HG02798 (cell line): Measurements from ENCODE around the gene BCAS3.
"Not testable (repeated sequence)": the region's sequence is repeated elsewhere in the genome, so short reads cannot be mapped to it uniquely, and the experiment has no call there.

Experiments used
- ATAC-seq: cut with Tn5 transposase; IDR thresholded peaks from one replicate; pipeline ENCODE4 v1.9.1; 2021; ENCODE audit warnings: mild to moderate bottlenecking; ENCODE audit not compliant: unreplicated experiment, poor library complexity

The BCAS3 gene

DNA sequence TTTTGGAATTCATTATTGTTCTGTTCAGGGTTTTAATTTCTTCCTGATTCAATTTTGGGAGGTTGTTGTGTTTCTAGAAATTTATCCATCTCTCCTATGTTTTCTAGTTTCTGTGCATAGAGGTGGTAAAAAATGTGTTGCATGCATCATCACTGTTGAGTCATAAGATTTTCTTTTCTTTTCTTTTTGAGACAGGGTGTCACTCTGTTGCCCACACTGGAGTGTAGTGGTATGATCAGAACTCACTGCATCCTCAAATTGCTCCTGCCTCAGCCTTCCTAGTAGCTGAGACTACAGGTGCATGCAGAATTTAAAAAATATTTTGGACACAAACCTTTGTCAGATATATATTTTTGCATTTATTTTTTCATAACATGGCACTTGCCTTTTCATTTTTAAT is 184.8 kb downstream of the BCAS3 start:
- ATAC-seq = no peak

DNA sequence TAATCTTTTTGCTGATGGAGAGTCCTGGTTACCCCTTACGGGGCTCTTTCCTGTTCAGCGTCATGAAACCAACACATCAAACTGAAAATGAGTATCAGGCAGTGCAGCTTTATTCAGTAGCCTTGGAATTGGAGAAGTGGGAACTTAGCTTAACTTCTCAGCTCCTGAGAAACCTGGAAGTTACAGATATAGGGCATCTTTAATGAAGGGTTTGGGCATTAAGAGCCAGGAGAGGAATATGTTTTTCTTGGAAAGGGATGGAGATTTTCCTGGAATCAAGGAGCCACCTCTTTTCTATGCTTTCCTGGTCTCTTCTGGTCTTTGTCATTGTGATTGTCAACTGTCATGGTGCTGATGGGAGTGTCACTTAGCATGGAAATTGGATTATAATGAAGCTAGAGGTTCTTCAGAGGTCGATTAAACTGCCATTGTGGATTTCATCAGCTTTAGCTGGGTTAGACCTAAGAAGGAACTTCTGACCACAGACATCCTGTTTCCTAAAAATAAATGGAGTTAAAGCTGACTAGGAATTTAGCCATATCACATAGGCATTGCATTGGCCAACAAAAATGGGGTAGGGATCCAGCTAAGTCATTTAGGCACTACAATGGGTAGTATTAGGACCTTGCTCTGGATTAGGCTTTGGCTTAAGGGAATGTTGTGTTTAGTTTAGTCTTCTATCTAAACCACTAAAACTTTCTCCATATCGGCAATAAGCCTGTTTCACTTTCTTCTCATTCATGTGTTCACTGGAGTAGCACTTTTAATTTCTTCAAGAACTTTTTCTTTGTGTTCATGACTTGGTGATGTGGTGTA is 186.4 kb downstream of the BCAS3 start:
- no peak for ATAC-seq

DNA sequence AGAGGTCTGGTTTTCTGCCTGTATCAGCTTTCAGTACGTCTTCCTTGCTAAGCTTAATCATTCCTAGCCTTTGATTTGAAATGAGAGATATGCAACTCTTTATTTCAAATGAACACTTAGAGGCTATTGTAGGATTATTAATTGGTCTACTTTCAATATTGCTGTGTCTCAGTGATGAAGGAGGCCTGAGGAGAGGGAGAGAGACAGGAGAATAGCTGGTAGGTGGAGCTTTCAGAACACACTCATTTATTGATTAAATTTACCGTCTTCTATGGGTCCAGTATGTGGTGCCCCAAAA is 187.0 kb downstream of the BCAS3 start:
- ATAC-seq = no peak

DNA sequence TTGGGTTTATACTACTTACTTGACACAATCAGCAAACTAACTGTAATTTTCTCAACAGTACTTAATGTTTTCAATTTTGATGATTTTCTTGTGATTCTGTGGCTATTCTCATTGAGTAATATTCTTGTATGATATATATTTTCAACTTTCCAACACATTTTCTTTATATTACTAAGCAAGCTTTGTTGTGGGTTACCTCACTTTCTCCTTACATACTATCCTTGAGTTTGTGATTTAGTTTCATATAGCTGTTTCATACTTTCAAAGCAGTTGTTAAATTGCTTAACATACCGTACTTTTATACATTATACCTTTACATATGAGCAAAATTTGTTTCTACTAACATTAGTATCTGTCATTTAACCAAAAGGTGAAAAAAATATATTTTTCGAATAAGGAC is 197.1 kb downstream of the BCAS3 start:
- ATAC-seq = no peak

DNA sequence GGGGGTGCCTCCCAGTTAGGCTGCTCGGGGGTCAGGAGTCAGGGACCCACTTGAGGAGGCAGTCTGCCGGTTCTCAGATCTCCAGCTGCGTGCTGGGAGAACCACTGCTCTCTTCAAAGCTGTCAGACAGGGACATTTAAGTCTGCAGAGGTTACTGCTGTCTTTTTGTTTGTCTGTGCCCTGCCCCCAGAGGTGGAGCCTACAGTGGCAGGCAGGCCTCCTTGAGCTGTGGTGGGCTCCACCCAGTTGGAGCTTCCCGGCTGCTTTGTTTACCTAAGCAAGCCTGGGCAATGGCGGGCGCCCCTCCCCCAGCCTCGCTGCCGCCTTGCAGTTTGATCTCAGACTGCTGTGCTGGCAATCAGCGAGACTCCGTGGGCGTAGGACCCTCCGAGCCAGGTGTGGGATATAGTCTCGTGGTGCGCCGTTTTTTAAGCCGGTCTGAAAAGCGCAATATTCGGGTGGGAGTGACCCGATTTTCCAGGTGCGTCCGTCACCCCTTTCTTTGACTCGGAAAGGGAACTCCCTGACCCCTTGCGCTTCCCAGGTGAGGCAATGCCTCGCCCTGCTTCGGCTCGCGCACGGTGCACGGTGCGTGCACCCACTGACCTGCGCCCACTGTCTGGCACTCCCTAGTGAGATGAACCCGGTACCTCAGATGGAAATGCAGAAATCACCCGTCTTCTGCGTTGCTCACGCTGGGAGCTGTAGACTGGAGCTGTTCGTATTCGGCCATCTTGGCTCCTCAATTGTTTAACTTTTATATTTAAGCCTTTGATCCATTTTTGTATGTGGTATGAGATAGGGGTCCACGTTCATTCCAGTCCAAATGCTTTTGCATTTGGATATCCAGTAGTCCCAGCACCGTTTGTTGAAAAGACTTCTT is 209.3 kb downstream of the BCAS3 start:
- ATAC-seq = not testable (repeated sequence)

DNA sequence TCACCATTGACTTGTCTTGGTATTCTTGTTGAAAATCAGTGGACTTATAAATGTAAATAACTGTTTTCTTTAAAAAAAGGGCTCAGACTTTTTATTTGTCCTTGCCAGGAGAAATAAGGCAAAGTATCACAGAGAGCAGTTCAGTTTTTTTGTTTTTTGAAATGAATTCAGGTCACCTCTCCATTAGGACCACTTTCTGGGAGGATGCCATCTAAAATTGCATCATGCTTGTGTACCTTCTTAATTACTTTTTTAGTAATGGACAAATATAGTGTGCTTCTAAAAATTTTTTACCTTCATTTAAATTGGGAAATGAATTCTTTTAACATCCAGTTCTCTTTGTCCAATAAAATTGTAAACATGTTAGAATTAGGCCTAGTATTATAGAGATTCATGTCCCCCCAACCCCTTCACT is 210.0 kb downstream of the BCAS3 start:
- no peak for ATAC-seq

DNA sequence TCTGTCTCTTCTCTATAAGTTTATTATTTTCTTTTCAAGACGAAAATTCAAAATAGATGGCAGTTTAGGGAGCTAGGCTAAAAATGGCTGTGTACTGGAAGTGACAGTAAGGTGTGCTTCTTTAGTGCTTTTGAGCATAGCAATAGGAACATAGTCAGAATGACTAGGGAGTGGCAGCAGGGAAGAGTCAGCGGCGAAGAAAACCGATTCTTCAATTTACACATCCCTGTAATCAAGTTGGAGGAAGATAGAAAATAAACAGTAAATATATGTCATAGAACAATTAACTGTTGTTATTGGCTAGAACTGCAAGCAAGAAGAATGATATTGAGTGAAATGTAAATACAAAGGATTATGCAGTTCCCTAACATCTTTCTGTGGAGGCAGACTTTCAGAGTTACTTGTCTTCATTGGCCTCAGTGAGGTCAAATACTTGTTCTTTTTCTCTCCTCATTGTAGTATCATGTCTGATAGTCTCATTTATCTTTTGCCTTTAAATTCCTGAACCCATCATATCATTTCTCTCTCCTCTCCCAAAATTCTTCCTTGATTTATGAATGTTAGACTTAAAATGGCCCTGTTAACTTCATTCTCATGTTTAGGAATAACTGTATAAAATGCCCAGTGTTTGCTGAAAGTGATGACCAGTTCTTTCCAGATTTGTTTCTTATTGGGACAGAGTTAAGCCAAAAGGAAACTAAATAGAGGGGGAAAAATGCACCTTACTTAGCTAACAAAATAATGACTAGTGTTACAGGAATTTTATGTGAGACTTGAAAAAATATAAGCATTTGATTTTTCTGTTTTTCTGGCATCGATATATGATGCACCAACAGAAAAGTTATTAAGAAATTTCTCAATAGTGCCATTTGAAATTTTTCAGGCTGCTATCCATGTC is 211.4 kb downstream of the BCAS3 start:
- no peak for ATAC-seq

DNA sequence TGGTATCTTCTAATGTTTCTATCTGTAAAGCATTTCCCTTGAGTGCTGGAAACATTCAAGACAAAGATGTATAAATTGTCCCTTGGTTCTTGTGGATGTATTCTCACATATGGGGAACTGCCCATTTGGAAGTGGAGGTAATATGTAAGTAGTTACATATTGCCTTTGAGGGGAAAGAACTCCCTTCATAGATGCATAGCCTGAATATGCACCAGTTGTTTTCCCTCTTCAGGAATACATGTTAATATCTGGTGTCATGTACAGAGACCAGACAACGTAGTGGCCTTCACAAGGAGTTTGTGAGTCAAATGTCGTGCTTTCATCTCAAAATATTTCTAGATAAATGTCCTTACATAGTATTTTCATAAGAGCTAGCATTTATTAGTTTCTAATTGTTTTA is 213.5 kb downstream of the BCAS3 start:
- no peak for ATAC-seq

DNA sequence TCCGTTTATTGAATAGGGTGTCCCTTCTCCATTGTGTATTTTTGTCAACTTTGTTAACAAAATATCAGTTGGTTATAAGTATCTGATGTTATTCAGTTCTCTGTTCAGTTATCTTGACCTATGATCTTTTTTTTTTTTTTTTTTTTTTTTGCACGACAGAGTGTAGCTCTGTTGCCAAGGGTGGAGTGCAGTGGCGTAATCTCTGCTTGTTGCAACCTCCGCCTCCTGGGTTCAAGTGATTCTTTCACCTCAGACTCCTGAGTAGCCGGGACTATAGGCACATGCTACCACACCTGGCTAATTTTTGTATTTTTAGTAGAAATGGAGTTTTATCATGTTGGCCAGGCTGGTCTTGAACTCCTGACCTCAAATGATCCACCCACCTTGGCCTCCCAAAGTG is 215.8 kb downstream of the BCAS3 start:
- ATAC-seq = no peak

DNA sequence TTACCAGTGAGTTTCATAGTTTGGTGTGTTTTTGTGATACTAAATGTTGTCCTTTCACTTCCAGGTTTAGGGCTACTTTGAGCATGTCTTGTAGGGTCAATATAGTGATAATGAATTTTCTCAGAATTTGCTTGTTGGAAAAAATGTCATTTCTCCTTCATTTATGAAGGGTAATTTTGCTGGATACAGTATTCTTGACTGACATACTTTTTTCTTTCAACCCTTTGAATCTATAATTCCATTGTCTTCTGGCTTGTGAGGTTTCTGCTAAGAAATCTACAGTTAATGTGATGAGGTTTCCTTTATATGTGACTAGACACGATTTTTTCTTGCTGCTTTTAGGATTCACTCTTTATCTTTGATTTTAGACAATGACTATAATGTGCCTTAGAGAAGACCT is 219.3 kb downstream of the BCAS3 start:
- no peak for ATAC-seq

DNA sequence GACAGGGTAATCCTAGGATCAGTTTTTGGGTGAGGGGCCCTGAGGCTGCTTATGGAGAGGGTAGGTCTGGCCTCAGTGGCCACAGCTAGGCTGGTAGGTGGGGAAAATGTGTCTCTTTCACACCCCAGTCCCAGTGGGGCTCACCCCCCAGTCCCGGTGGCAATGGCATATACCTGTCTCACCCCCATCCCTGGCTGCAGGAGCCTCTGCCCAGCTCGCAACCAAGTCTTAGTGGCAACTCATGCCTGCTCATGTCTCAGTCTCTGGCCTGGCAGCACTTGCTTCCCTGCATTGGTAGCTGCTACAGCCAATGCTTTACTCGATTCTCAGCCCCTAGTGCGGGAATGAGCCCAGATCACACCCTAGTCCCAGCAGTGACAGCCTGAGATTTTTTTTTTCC is 221.5 kb downstream of the BCAS3 start:
- ATAC-seq = no peak

DNA sequence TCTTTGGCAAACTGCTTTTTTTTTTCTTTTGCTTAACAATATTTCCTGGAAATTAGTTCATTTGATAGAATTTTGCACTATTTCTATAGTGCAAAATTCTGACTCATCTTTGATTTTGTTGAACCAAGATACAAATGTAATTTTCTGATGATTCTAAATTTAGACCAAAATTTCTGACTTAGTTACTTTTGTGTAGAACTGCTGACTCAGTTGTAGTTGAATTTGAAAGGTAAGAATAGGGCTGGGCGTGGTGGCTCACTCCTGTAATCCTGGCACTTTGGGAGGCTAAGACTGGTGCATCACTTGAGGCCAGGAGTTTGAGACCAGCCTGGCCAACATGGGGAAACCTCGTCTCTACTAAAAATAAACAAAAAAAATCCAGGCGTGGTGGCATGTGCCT is 223.0 kb downstream of the BCAS3 start:
- no peak for ATAC-seq

DNA sequence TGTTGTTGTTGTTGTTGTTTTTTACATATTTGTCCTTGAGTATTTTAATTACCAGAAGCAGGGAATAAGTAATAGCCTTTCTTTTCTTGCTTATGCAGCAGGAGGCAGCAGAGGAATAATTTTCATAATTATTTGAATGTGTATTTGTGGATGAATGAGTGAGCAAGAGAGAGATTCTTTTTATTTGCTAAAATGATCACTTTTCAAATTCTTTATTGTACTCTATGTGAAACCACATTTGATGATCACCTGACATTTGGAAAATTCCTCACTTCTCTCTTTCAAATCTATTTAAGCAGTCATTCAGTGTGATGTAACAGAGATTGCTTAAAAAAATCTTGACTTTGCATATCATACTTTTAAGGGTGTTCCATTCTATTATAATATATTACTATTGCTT is 223.6 kb downstream of the BCAS3 start:
- no peak for ATAC-seq

DNA sequence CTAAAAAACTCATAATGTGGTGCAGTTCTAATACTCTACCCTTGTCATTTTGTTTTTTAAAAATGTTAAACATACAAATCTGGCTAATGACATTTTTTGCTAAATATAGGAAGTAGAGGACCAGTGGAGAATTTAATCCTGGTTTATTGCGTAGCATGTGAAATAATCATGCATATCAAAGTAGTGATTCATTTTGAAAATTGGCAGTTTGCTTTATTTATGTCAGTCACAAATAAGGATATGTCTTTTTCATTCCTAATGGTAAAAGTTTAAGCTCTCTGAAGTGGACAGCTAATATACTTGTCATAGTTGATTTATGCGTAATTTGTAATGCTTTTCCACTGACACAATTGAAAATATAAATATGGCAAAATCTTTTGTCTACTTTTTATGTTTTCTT is 224.2 kb downstream of the BCAS3 start:
- ATAC-seq = no peak

DNA sequence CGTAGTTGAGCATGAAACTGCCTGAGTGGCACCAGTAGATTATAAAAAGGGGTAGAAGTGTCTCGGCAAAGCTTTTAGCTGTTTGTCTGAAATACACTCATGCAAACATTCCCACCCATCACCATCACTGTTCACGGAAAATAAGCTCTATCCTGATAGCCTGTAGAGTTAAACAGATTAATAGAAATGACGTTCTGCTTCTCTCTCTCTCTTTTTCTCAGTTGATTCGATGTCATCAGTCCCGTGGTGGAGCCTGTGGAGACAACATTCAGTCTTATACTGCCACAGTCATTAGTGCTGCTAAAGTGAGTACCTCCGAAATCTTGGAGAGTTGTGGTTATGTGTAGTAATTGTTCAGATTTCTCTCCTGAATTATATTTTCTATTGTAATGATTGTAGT is 224.7 kb downstream of the BCAS3 start:
- no peak for ATAC-seq

DNA sequence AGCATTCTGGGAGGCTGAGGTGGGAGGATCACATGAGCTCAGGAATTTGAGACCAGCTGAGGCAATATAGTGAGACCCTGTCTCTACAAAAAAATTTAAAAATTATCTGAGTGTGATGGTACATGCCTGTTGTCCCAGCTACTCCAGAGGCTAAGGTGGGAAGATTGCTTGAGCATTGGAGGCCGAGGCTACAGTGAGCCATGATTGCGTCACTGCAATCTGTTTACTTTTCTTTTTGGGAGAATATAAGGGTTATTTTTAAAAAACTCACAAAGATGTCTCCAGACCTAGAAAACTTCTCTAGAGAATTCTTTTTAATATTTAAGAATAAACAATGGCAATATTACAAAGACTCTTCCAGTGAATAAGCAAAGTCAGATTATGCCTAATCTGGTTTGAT is 226.9 kb downstream of the BCAS3 start:
- ATAC-seq = no peak

DNA sequence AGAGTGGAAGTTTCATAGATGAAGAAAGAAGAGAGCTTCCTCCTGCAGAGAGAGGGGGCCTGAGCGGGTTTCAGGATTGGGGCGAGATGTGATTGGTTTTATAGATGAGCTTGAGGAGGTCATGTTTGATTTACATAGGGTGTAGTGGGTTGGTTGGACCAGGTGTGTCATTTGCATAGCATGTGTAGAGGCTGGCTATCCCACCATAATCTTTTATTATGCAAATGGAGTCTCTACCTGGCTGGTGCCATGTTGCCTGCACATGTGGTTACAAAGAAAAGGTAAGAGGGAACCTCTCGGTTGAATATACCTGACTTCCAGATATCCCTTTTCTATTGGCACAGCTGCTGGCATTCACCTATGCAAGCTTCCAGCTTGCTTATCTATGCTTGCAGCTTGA is 228.1 kb downstream of the BCAS3 start:
- ATAC-seq = no peak

DNA sequence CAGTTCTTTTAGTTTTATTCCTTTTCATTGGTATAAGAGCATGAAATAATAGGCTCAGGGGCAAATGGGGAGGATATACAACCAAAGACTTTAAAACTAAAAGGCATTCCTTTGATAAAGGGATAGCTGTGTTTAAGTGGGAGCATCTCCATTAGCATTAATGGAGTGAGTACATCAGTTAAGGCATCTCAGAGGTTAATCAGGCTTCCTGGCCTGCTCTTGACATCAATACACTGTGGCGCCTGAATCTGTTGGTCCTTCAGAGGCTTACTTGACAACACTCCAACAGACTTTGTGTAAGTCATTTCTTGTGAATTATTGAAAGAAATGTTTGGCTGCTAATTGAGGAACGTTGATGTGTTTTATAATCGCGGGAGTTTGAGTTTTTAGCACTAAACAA is 230.7 kb downstream of the BCAS3 start:
- no peak for ATAC-seq

DNA sequence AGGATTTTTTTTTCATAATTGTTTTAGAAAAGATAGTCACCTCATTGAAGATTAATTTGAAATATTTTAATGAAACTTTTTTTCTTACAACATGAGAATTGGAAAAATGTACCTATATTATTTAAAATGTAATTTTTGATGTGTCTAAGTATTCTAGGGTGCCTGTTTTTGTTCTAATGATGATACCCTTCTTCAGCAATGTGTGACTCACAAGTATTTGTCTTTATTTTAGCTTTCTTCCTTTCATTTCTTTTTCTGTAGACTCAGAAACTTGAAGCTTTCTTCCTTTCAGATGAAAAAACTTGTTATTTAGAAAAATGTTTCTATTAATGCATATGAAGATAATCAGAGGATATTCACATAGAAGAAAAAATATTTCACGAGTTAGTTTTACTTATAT is 231.8 kb downstream of the BCAS3 start:
- ATAC-seq = no peak

DNA sequence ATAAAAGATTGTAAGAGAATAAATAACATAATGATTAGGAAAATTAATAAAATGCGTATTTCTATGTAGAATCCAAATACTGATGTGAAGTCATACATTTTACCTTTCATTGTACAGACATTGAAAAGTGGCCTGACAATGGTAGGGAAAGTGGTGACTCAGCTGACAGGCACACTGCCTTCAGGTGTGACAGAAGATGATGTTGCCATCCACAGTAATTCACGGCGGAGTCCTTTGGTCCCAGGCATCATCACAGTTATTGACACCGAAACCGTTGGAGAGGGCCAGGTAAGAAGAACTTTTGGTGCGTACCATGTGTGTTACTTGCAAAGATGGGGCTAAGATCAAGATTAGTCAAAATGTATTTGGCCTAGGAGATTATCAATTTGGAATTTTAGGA is 232.8 kb downstream of the BCAS3 start:
- no peak for ATAC-seq

DNA sequence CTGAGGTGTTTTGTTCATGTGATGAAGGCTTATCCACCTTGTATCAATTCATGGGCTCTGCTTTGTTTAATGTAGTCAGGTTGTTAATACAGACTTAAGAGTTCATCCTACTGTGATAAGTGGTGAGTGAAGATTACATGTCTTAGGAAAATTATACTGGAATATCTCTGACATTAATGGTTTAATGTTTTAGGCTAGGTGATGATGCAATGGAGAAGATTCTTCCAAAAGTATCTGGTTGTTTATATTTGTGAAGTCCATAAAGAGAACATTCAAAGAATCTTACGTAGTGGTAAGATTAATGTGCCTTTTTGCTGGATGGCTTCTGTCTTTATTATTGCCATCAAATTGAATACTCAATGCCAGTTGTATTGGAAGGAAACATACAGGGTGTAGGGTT is 236.4 kb downstream of the BCAS3 start:
- no peak for ATAC-seq
